NCI-H2081 treated with DMSO at 0.1 percent for 48 hours (cell line): ENCODE measurements around the gene CREB1.

ENCODE experiments used
- DNase-seq: peaks from one replicate; lab custom pipeline; 2025; lab: John Stamatoyannopoulos, UW

CREB1 gene

DNA sequence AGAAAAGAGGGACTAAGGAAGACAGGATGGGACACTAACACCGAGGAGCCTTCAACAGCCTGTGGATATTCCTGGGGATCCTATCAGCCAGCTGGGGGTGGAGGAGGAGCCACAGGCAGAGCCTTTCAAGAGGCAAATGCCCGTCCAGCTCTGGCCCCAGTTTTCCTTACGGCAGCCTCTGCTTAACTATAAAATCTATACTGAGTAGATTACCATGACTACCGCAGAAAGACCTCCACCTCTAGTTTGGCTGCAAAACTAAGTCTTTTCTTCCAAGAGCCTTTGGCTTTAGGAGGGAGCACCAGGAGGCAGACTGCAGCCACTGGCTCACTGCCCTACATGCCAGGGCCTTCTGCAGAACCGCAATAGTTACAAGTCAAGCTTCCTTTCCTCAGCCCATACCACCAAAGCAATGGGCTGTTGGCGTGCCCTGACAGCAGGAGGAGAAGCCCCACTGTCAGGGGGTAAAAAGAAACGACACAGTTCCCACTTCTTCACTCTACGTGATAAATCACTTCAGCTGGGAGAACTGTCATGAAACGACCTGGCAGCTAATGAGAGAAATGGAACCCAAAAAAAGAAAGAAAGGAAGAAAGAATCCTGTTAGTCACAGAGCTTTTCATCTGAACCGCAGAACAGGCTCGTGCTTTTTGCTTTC lies 25.1 kb upstream of the CREB1 start:
- no peak for DNase-seq

GRCh38 chr2:207505171-207505570 lies 24.6 kb upstream of the CREB1 start:
- DNase-seq = no peak

GRCh38 chr2:207505728-207506127 lies 24.0 kb upstream of the CREB1 start:
- no peak for DNase-seq

GRCh38 chr2:207506426-207506825 lies 23.3 kb upstream of the CREB1 start:
- DNase-seq = no peak

- DNase-seq = no peak
Observed at GRCh38 chr2:207510148-207510547, 19.6 kb upstream of the CREB1 start.

- DNase-seq = no peak
Observed at GRCh38 chr2:207511851-207512250, 17.9 kb upstream of the CREB1 start.

DNA sequence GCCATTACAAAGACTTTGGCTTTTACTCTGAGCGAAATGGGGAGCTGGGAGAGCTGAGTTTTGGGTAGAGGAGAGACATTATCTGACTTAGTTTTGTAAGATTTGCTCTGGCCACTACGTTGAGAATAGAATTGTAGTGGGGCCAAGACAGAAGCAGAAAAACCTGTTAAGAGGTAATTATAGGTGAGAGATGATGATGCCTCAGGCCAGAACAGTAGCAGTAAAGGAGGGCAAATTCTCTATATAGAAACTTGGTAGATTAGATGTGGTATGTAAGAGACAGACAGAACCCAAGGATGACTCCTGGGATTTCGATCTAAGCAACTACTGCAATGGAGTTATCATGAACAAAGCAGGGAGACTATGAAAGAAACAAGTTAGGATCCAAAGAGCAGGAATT lies 17.4 kb upstream of the CREB1 start:
- DNase-seq = no peak

DNA sequence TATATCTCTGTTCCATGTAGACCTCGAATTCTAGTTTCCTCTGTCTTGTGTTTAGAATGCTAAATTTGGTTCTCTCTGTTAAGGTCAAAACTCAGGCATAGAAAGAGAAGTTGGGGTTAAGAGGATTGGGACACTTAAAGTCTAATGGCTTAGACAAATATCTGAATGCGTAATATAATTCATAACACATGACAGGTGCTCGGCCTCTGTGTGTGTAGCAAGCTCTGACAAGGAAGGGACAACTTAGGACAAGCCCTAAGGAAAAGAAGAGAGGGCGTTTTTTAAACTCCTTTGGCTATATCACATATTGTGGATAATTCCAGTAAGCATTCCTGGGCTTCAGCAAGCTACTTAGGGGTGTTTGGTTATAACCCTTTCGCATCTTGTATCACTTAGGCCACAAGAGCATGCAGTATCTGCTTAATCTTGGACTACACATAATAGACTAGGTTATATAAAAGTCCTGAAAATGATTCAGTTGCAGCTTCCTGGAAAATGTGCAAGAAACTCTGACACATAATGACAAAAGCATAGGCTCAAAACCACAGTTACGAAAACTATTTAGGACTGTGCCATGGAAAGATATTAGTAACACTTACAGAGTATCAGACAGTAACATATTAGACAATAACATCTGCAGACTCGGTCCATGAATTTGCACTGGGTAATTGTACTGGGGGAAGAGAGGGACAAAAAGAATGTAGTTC lies 16.1 kb upstream of the CREB1 start:
- no peak for DNase-seq

GRCh38 chr2:207514451-207514850 lies 15.3 kb upstream of the CREB1 start:
- DNase-seq = no peak

DNA sequence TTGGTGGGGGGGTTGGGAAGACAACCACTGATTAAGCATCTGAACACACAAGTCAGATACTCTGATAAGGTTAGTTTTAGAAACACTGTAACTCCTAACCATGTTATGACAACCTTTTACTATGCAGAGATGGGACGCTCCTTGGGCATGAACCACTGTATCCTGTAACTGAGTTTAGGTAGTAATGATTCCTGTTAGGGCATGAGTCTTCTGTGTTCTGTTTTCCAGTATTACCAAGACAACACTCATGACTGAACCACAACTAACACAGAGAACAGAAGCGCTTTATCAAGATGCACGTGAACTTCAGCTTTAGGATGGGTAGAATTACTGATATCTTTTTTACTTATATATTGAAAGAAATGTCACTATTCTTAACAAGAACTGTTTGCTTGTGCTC lies 14.1 kb upstream of the CREB1 start:
- DNase-seq = no peak

DNA sequence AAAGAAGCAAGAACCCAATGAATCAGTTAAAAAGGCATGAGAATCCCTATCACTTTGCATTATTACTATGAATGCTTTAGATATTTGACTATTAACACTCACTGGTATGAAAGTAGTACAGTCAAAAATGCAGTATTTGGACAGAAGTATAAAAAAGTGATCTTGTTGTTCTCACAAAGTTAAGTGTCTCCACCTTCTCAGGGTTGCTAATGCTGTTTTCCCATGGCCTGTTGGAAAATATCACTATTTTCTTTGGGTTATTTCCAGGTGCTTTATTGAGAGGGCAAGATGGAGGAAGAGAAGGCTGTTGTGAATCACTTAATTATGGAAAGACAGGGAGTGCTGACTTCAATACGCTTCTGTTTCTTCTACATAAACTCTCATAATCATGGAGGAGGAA lies 13.6 kb upstream of the CREB1 start:
- DNase-seq = no peak

- DNase-seq = no peak
Observed at GRCh38 chr2:207523005-207523404, 6.8 kb upstream of the CREB1 start.

GRCh38 chr2:207525296-207525695 lies 4.5 kb upstream of the CREB1 start:
- DNase-seq = no peak

DNA sequence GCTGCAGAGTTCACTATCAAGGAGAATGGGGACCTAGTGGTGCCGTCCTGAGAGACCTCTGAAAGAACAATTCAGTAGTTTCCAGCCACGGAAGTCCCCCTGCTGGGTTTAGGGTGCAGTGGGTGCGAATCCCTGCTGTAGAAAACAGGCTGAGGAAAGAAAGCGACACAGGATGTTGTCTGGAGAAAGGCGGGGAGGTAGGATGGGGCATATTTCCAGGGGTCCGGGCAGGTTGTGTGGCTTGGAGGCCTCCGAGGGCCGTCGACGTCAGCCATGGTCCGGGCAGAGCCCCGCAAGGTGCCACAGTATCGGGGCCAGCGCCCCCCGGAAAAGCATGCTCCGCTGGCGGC lies 807 bp upstream of the CREB1 start:
- DNase-seq = no peak

DNA sequence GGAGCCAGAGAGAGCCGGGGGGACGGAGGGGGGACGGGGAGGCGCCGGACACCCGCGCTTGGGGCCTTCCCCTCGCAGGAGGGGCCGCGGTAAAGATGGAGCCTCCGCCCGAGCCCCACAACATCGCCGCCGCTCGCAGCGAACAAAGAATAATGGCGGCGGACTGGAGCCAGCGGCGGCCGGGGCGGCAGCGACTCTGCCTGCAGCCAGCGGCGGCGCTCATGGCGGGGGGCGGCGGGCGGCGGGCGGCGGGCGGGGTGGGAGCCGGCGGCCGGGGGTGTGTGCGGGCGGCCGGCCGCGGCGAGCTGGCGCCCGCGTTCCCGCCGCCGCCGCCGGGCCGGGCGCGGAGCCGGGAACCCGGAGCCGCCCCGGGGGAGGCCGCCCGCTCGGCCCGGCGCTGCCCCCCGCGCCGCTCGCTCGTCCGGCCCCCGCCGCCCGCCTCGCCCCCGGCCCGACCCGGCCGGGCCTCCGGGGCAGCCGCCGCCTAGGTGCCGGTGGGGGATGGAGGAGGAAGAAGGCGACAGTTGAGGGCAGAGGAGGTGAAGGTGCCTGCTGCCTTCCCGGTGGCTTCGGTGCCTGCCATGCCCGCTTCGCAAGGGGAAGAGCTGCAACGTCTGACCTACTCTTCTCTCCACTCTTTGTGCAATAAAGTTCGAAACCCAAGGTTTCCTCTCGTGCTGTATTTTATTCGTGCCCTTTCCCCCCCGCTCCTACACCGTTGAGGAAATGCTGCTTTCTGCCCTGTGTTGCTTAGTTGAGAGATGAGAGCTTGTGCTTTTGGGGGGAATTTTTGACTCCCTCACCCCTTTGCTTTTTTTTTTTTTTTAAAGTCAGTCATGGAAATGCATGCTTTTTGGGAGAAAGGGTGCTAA lies 634 bp downstream of the CREB1 start:
- DNase-seq = no peak

- DNase-seq = no peak
Observed at GRCh38 chr2:207531032-207531952, 1.5 kb downstream of the CREB1 start.

- no peak for DNase-seq
Observed at GRCh38 chr2:207532676-207533075, 2.9 kb downstream of the CREB1 start.

DNA sequence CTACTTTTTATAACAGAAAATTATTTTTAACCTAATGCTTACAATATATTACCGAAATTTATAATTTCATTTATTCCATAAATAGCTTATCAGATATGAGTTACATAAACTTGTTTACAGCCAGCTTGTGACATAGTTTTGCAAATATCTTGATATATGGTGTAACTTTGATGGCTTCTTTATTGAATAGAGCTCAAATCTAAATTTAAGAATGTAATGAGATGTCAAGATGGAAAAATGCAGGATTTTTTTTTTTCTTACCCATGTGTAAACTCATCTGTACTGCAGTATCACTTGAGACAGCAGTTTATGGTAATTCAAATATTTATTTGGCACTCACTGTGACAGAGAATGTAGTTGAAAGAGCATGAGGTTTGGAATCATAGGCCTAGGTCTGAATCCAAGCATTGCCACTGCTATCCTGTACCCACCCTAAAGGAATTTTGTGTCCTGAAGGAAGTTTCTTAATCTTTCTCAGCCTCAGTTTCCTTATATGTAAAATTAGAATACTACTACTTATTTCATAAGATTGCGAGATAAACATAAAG lies 3.8 kb downstream of the CREB1 start:
- no peak for DNase-seq

DNA sequence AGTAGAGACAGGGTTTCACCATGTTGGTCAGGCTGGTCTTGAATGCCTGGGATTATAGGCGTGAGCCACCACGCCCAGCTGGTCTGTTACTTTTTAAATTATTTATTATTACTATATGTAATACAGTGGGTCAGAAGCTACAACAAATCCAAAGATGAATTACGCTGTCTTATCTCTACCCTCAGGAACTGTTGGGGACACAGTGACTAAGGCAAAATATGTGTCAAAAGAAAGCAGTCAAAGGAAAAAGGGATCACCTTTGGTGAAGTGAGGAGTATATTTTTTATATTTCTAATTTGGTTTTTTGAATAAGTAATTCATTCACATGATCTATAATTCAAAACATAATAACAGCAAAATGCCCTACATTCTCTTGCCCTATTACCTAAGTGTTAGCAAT lies 4.7 kb downstream of the CREB1 start:
- DNase-seq = no peak

GRCh38 chr2:207539470-207539869 lies 9.7 kb downstream of the CREB1 start:
- DNase-seq = no peak

GRCh38 chr2:207540431-207540830 lies 10.7 kb downstream of the CREB1 start:
- no peak for DNase-seq

DNA sequence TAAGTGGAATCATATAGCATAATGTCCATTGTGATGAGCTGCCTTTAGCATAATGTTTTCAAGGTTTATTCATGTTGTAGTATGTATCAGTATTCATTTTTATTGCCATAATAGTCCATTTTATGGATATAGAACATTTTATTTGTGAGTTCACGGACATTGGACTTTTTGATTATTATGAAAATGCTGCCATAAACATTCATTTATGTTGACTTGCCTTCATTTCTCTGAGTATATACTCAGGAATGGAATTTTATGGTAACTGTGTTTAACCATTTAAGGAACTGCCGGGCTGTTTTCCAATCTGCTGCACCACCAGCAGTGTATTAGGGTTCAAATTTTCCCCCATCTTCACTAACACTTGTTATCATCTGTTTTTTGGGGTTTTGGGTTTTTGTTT lies 12.2 kb downstream of the CREB1 start:
- no peak for DNase-seq
